ENCODE results near the gene ABITRAM.

The ABITRAM gene

DNA sequence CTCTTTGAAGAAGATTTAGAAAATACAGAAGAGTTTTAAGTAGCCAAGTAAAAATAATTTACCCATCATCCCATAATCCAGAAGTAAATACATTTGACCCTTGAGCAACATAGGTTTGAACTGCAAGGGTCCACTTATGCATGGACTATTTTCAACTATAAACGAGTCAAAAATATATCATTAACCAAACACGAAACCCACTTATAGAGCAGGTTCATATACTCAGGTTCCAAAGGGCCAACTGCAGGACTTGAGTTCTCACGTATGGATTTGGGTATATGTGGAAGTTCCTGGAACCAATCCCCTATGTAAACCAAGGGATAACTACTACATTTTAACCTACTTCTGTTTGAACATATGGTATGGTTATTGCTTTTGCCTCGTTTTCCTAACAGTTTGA lies 5.8 kb downstream of the ABITRAM start:
- no peak overlapping the region for H2AFZ ChIP-seq (ENCODE audit: low read length)
- no peaks in the 10 kb centered on the region for H4K20me1 ChIP-seq (ENCODE audit: insufficient read depth, low read length, poor library complexity, severe bottlenecking)
- H3K4me2 ChIP-seq (ENCODE audit: low read depth, low read length, poor library complexity, severe bottlenecking): no peak overlapping the region
- no peaks in the 10 kb centered on the region for H3K9me3 ChIP-seq (ENCODE audit: insufficient read depth, low read depth, low read length)
- H3K27me3 ChIP-seq (ENCODE audit: insufficient read depth, low read length, poor library complexity, severe bottlenecking): no peaks in the 10 kb centered on the region
- TF ChIP-seq, protein P1, sequence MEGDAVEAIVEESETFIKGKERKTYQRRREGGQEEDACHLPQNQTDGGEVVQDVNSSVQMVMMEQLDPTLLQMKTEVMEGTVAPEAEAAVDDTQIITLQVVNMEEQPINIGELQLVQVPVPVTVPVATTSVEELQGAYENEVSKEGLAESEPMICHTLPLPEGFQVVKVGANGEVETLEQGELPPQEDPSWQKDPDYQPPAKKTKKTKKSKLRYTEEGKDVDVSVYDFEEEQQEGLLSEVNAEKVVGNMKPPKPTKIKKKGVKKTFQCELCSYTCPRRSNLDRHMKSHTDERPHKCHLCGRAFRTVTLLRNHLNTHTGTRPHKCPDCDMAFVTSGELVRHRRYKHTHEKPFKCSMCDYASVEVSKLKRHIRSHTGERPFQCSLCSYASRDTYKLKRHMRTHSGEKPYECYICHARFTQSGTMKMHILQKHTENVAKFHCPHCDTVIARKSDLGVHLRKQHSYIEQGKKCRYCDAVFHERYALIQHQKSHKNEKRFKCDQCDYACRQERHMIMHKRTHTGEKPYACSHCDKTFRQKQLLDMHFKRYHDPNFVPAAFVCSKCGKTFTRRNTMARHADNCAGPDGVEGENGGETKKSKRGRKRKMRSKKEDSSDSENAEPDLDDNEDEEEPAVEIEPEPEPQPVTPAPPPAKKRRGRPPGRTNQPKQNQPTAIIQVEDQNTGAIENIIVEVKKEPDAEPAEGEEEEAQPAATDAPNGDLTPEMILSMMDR (conservative IDR thresholded peaks at IDR 0.05; ENCODE audit: low read length): no peak
- TF ChIP-seq EZH2phosphoT487 (IDR thresholded peaks at IDR 0.05; ENCODE audit: borderline replicate concordance): no peak
- H3K79me2 ChIP-seq (ENCODE audit: insufficient read depth, low read length): peaks cover 6% of the 10 kb centered on the region; the same call in 1 of the 2 replicates
- H3K4me3 ChIP-seq (ENCODE audit: low read length, poor library complexity, severe bottlenecking): no peak overlapping the region
- H3K4me1 ChIP-seq (ENCODE audit: insufficient read depth, low read length, poor library complexity, severe bottlenecking): peaks cover 10% of the 10 kb centered on the region
- no peaks in the 10 kb centered on the region for H3F3A ChIP-seq (ENCODE audit: low read depth)
- no peak overlapping the region for H3K9ac ChIP-seq (ENCODE audit: low read depth, low read length, poor library complexity, severe bottlenecking)
- H3K9me2 ChIP-seq (replicated peaks; ENCODE audit: low read depth, low read length): no peaks in the 10 kb centered on the region
- H3K36me3 ChIP-seq (ENCODE audit: insufficient read depth, low read length): peaks cover 8% of the 10 kb centered on the region; the same call in 1 of the 2 replicates

DNA sequence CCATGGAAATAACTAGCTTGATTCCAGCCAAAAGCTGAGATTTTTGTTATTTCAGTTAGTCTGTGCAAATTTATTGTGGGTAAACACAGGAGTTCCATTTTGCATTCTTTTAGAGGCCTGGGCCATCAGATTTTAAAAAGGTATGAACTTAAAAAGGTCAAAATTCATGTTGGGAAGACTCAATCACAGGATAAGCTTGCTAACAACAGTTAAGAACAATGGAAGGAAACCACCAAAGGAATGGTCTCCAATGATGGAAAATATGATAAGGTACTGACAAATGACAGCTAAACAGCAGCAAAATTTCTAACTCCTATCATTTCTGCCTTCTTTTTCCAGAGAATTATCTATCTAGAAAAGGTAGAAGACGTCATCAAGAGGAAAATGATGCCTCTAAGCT lies 16.0 kb downstream of the ABITRAM start:
- Histone ChIP-seq H3K9me2 (replicated peaks; ENCODE audit: low read depth, low read length) (no peaks in the 10 kb centered on the region), H3K4me1 (ENCODE audit: insufficient read depth, low read length, poor library complexity, severe bottlenecking) (no peaks in the 10 kb centered on the region), H3K36me3 (ENCODE audit: insufficient read depth, low read length) (no peaks in the 10 kb centered on the region), H3K9ac (ENCODE audit: low read depth, low read length, poor library complexity, severe bottlenecking) (no peak overlapping the region), H2AFZ (ENCODE audit: low read length) (no peak overlapping the region), H3K4me3 (ENCODE audit: low read length, poor library complexity, severe bottlenecking) (no peak overlapping the region), H3K27me3 (ENCODE audit: insufficient read depth, low read length, poor library complexity, severe bottlenecking) (no peaks in the 10 kb centered on the region), H3K79me2 (ENCODE audit: insufficient read depth, low read length) (no peaks in the 10 kb centered on the region), H3F3A (ENCODE audit: low read depth) (no peaks in the 10 kb centered on the region), H3K4me2 (ENCODE audit: low read depth, low read length, poor library complexity, severe bottlenecking) (no peak overlapping the region), H3K9me3 (ENCODE audit: insufficient read depth, low read depth, low read length) (no peaks in the 10 kb centered on the region), H4K20me1 (ENCODE audit: insufficient read depth, low read length, poor library complexity, severe bottlenecking) (no peaks in the 10 kb centered on the region)
- TF ChIP-seq EZH2phosphoT487 (IDR thresholded peaks at IDR 0.05; ENCODE audit: borderline replicate concordance): no peak
- TF ChIP-seq, protein P1 (conservative IDR thresholded peaks at IDR 0.05; ENCODE audit: low read length): no peak

DNA sequence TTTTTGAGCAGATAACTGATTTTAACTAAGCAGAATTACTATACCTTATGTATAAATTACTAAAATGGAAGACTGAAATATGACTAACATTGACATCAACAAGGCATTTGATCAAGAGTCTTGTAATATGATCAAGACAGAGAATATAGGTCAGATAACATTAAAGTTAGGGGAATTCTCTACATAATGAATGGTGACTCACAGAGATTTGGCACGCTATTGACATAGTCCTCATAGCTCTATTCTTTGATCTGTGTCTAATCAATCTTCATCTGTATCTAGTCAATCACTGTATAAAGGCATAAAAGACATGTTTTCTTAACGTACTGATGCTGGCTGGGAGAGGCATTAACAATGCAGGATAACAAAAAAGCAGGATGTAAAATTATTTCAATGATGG lies 17.4 kb downstream of the ABITRAM start:
- no peak overlapping the region for H2AFZ ChIP-seq (ENCODE audit: low read length)
- H3K36me3 ChIP-seq (ENCODE audit: insufficient read depth, low read length): no peaks in the 10 kb centered on the region

More for the DNA sequence above, 17.4 kb downstream of the ABITRAM start:
- Histone ChIP-seq H3K9me3 (ENCODE audit: insufficient read depth, low read depth, low read length) (no peaks in the 10 kb centered on the region), H3K4me1 (ENCODE audit: insufficient read depth, low read length, poor library complexity, severe bottlenecking) (no peaks in the 10 kb centered on the region), H3K9me2 (replicated peaks; ENCODE audit: low read depth, low read length) (no peaks in the 10 kb centered on the region), H3F3A (ENCODE audit: low read depth) (no peaks in the 10 kb centered on the region), H3K4me2 (ENCODE audit: low read depth, low read length, poor library complexity, severe bottlenecking) (no peak overlapping the region), H4K20me1 (ENCODE audit: insufficient read depth, low read length, poor library complexity, severe bottlenecking) (no peaks in the 10 kb centered on the region), H3K9ac (ENCODE audit: low read depth, low read length, poor library complexity, severe bottlenecking) (no peak overlapping the region), H3K27me3 (ENCODE audit: insufficient read depth, low read length, poor library complexity, severe bottlenecking) (no peaks in the 10 kb centered on the region), H3K79me2 (ENCODE audit: insufficient read depth, low read length) (no peaks in the 10 kb centered on the region), H3K4me3 (ENCODE audit: low read length, poor library complexity, severe bottlenecking) (no peak overlapping the region)
- TF ChIP-seq EZH2phosphoT487 (IDR thresholded peaks at IDR 0.05; ENCODE audit: borderline replicate concordance): no peak
- TF ChIP-seq, protein P1 (conservative IDR thresholded peaks at IDR 0.05; ENCODE audit: low read length): no peak

Measured in Loucy (cell line).